Large intestine (tissue), 12 donors: Measurements from ENCODE around the gene MRGPRX3. TPM values are rescaled to one million over a fixed set of nuclear protein-coding genes. Genes with fewer than 3 reads are reported as not detected.

Experiments
- DNase-seq, 2 donors: peaks; one replicate each; pipeline versions ENCODE4 v3.0.0 to v3.0.0-alpha.2; 2013
- H3K27ac ChIP-seq: one replicate; pipeline ENCODE4 v1.5.1; 2013; ENCODE audit warnings: low read length
- H3K27me3 ChIP-seq: 2 replicates; pipeline ENCODE4 v1.6.1; 2013; ENCODE audit warnings: low read length; ENCODE audit not compliant: control insufficient read depth, insufficient read depth
- H3K36me3 ChIP-seq: 2 replicates; pipeline ENCODE4 v1.6.1; 2013; ENCODE audit warnings: low read length; ENCODE audit not compliant: control insufficient read depth, insufficient read depth
- H3K4me1 ChIP-seq: one replicate; pipeline ENCODE4 v1.6.1; 2013; ENCODE audit warnings: low read length; ENCODE audit not compliant: control insufficient read depth, insufficient read depth
- H3K4me3 ChIP-seq: one replicate; pipeline ENCODE4 v1.5.1; 2013; ENCODE audit warnings: low read length
- H3K9me3 ChIP-seq: one replicate; pipeline ENCODE4 v1.6.1; 2013; ENCODE audit warnings: mild to moderate bottlenecking, low read depth, low read length, moderate library complexity; ENCODE audit not compliant: control insufficient read depth
- WGBS: methylation state at CpG from one replicate; pipeline ENCODE4 v1.1.5; 2013; ENCODE audit warnings: low lambda C conversion rate; ENCODE audit not compliant: insufficient coverage; 5-methylcytosine and 5-hydroxymethylcytosine counted together
- long read RNA-seq, 11 donors: transcript quantifications; one replicate each; lab custom pipeline, GENCODE V29; 2026
- polyA plus RNA-seq: library from polyadenylated mRNA; unstranded; fragments of 120-200 nt; gene quantifications from one replicate; pipeline ENCODE4 v1.2.1, GENCODE V29; 2013

Gene MRGPRX3
- polyA plus RNA-seq = not detected
- long read RNA-seq, donor 1 = 0 reads
- long read RNA-seq, donor 2 = 0 reads
- long read RNA-seq, donor 3 = 0 reads
- long read RNA-seq, donor 4 = 0 reads
- long read RNA-seq, donor 5 = 0 reads
- long read RNA-seq, donor 6 = 0 reads
- long read RNA-seq, donor 7 = 0 reads
- long read RNA-seq, donor 8 = 0 reads
- long read RNA-seq, donor 9 = 0 reads
- long read RNA-seq, donor 10 = 0 reads
- long read RNA-seq, donor 11 = 0 reads

DNA sequence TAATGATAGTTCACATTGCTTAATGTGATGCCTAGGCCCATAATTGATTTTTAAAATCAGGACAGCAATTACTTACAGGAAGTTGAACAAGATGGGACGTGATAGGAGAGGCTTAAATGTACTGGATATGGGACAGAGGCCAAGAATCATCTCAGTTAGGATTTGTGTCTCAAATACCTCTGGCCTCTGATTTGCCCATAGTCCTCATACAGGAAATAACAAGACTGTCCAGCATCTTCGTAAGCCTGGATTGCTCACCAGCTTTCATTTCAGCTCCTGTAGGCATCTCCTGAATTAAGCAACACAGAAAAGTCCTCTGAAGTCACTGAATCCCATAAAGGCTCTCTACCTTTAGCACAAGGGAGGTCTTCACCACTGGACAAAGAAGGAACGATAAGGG is at the start of gene MRGPRX3:
MRGPRX3 (plus strand) TSS at position 231 of the 400 bp plus-strand sequence. CDS start 4,632 bp downstream, outside the sequence.
- Histone ChIP-seq H3K27me3 (peaks cover 4% of the 10 kb centered on the region), H3K27ac (no peak within 1 kb of the TSS), H3K4me1 (no peaks in the 10 kb centered on the region), H3K36me3 (no peaks in the 10 kb centered on the region), H3K9me3 (no peaks in the 10 kb centered on the region), H3K4me3 (no peak within 1 kb of the TSS)
- DNase-seq = no peak
- WGBS = no CpG with 5 or more reads among the region's 3 CpGs

DNA sequence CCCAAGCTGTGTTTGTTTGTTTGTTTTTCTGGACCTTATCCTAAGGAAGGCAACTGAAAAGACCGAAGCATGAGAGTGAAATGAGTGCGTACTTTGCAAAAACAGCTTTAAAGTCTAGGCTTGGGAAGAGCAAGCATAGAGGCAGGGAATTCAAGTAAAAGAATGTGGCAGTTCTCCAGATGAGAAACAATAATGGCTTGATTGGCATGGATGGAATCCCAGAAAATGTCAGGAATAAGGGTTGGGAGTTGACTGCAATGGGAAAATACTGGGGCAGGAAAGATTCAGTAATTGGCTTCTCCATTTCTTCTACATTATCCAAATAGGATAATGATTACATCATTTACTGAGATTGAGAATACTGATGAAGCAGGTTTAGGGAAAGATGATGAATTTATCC is 44.0 kb upstream of the MRGPRX3 start:
- H3K27ac ChIP-seq = no peak overlapping the region
- no peaks in the 10 kb centered on the region for H3K9me3 ChIP-seq
- no peak for DNase-seq
- no CpG with 5 or more reads among the region's 2 CpGs for WGBS
- H3K4me1 ChIP-seq = peaks cover 5% of the 10 kb centered on the region
- H3K4me3 ChIP-seq = no peak overlapping the region
- H3K27me3 ChIP-seq = no peaks in the 10 kb centered on the region
- H3K36me3 ChIP-seq = peaks cover 21% of the 10 kb centered on the region

DNA sequence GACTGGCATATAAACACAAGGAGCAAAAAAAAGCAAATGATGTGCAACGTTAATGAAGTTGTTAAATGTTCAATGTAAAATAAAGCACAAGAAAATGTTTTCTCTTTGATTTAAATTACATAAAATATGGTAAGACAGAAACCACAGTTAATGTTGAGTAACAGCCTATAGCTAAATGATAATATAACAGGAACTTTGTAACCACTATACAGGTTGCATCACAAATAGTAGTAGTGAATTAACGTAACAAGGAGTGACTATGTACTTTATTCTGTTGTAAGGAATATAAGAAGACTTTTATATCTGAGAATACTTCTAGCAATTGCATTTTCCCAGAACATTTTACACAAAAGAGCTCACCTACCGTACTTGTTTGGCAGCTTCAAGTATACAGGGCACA is 43.4 kb upstream of the MRGPRX3 start:
- H3K27ac ChIP-seq = no peak overlapping the region
- no peak overlapping the region for H3K4me3 ChIP-seq
- H3K4me1 ChIP-seq = peaks cover 9% of the 10 kb centered on the region
- peaks cover 21% of the 10 kb centered on the region for H3K36me3 ChIP-seq
- H3K27me3 ChIP-seq = no peaks in the 10 kb centered on the region
- no peaks in the 10 kb centered on the region for H3K9me3 ChIP-seq
- peak in 1 of 2 donors; percentile 35 for DNase-seq
- 92% methylated on average over 2 of the region's 3 CpGs for WGBS

DNA sequence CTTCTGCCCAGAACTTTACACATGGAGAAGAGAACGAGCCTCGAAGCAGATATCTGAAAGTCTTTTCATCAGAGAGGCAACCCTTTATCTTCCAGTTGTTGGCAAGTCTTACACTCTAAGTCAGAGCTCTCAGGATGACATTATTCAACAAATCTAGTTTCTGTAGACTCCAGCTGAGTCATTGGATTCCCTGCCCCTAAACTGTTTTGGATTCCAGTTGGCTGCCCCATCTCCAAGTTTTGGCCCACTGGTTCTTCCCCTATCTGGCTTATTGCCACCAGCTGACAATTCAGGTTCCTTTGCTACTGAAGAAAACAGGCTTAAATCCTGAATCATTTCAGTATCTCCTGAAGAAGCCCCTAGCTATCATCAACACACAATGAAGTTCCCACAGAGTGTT is 40.6 kb upstream of the MRGPRX3 start:
- no peak for DNase-seq

DNA sequence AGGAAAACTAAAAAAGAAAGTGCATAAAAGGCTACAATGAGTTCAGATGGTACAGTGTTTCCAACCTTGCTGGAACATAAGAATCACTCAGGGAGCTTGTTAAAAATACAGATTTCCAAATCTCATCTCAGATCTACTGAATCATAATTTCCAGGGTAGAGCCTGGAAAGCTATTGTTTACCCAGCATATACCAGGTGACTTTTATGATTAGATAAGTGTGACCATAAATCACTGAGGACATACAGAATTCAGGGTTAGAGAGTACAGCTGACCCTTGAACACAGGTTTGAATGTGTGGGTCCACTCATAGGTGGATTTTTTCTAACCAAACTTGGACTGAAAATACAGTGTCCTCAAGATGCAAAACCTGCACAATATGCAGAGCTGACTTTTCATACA is 38.4 kb upstream of the MRGPRX3 start:
- Histone ChIP-seq H3K27ac (peak overlapping the region; percentile 41), H3K36me3 (peaks cover 26% of the 10 kb centered on the region), H3K9me3 (no peaks in the 10 kb centered on the region), H3K27me3 (no peaks in the 10 kb centered on the region), H3K4me1 (peaks cover 14% of the 10 kb centered on the region), H3K4me3 (no peak overlapping the region)
- peak in 1 of 2 donors; percentile 59 for DNase-seq

More for the DNA sequence above, 40.6 kb upstream of the MRGPRX3 start:
- no peak overlapping the region for H3K27ac ChIP-seq
- H3K27me3 ChIP-seq = no peaks in the 10 kb centered on the region
- H3K4me3 ChIP-seq = no peak overlapping the region
- H3K36me3 ChIP-seq = peaks cover 31% of the 10 kb centered on the region
- peaks cover 14% of the 10 kb centered on the region for H3K4me1 ChIP-seq
- WGBS = no CpG with 5 or more reads among the region's 2 CpGs
- H3K9me3 ChIP-seq = no peaks in the 10 kb centered on the region

DNA sequence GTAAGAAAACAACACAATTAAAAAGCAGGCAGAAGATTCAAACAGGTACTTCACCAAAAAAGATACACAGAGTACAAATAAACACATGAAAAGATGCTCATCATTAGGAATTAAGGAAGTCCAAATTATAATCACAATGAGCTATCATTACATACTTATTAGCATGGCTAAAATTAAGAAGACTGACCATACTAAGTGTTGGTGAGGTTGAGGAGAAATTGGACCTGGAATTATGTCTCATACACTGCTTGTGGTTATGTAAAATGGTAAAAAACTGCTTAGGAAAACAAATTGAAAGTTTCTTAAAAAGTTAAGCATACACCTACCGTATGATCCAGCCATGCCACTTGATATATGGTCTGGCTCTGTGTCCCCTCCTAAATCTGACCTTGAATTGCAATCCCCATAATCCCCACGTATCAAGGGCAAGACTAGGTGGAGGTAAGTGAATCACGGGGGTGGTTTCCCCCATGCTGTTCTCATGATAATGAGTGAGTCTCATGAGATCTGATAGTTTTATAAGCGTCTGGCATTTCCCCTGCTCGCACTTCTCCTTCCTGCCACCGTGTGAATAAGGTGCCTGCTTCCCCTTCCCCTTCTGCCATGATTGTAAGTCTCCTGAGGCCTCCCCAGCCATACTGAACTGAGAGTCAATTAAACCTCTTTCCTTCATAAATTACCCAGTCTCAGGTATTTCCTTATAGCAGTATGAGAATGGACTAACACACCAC is 31.3 kb upstream of the MRGPRX3 start:
- Histone ChIP-seq H3K9me3 (no peaks in the 10 kb centered on the region), H3K4me3 (no peak overlapping the region), H3K4me1 (no peaks in the 10 kb centered on the region), H3K27me3 (no peaks in the 10 kb centered on the region), H3K27ac (no peak overlapping the region), H3K36me3 (peaks cover 12% of the 10 kb centered on the region)
- DNase-seq = no peak
- WGBS = 100% methylated on average over 1 of the region's 6 CpGs

DNA sequence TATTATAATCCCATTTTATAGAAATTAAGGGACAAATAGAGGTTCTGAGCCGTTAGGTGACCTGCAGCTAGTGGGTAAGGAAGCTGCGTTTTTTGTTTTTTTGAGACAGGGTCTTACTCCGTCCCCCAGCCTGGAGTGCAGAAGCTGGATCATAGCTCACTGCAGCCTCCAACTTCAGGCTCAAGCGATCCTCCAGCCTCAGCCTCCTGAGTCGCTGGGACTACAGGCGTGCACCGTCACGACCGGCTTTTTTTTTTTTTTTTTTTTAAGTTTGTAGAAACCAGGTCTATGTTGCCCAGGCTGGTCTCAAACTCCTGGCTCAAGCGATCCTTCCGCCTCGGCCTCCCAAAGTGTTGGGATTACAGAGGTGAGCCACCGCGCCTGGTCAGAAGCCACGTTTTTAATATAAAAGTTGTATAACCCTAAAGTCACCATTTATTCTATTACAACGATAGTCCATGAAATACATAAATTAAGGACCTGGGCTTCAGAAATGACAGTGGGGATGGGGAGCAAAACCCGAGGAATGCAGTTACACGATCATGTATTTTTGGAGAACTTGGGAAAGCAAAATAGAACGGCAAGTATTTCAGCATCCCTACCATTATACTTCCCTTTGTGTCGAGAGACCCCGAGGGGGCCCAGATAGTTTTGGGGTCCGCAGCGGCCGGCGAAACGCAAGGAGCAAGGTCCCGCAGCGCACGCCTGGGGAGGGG is 27.1 kb upstream of the MRGPRX3 start:
- Histone ChIP-seq H3K36me3 (peaks cover 10% of the 10 kb centered on the region), H3K27ac (no peak overlapping the region), H3K27me3 (peaks cover 7% of the 10 kb centered on the region), H3K4me3 (peak overlapping the region; percentile 97), H3K9me3 (no peaks in the 10 kb centered on the region), H3K4me1 (no peaks in the 10 kb centered on the region)
- DNase-seq = no peak
- no CpG with 5 or more reads among the region's 29 CpGs for WGBS

DNA sequence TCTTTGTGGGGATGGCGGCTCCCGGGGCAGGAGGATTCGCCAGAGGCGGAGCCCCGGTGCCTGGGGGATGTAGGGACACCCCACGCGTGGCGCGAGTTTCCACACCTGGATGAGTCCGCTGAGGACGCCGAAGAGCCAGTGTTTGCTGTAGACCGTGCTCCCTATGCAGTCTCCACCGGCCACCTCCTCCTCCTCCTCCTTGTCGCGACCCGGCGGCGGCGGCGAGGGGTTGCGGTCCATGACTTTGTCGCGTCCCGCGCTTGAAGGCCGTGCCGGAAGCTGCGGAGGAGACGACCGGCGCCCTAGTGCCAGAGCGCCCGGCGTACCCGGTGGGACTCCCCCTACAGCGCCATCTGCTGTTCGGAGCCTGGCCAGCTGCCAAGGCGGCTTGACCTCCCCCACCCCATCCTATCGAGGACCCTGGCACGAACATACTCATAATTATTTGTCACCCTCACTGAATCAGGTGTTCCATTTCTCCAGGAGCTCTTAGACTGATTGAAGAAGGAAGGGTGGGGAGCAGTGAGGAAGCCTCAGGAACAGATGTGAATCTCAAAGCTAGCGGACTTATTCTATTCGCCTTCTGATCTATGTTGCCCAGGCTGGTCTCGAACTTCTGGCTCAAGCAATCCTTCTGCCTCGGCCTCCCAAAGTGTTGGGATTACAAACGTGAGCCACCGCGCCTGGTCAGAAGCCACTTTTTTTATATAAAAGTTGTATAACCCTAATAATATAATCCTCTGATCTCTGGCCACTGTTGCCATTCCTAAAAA is 26.4 kb upstream of the MRGPRX3 start, which contains the start of gene SAAL1:
SAAL1 (minus strand) TSS at position 281 of the 773 bp plus-strand sequence; CDS start at position 240, 41 bp downstream.
- H3K4me3 ChIP-seq = peak within 1 kb of the TSS; percentile 97
- H3K4me1 ChIP-seq = no peaks in the 10 kb centered on the region
- no peak within 1 kb of the TSS for H3K27ac ChIP-seq
- DNase-seq = peak; percentile 74 to 85
- H3K9me3 ChIP-seq = no peaks in the 10 kb centered on the region
- H3K36me3 ChIP-seq = peaks cover 10% of the 10 kb centered on the region
- H3K27me3 ChIP-seq = peaks cover 12% of the 10 kb centered on the region
- 60% methylated on average over 2 of the region's 48 CpGs for WGBS

DNA sequence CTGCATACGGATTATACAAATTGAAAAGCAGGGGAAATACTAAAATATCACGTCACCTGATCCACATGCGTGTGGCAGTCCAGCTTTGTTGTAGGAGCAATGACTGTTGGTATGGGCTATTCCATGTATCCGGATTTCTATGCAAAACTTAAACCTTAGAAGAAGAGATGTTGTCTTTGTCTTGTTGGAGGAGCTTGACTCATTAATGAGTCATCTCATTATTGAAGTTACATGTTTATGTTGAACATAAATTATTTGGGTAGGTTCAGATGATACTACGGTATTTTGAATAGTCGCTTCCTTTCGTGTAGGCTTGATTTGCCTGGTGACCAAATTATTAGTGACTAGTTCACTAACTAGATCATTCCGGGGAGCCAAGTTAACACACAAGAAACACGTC is 25.7 kb upstream of the MRGPRX3 start:
- no peak for DNase-seq
- H3K4me1 ChIP-seq = no peaks in the 10 kb centered on the region
- peaks cover 8% of the 10 kb centered on the region for H3K36me3 ChIP-seq
- H3K27ac ChIP-seq = no peak overlapping the region
- no peaks in the 10 kb centered on the region for H3K9me3 ChIP-seq
- 97% methylated on average over 5 of the region's 9 CpGs for WGBS
- H3K4me3 ChIP-seq = no peak overlapping the region
- peaks cover 16% of the 10 kb centered on the region for H3K27me3 ChIP-seq

DNA sequence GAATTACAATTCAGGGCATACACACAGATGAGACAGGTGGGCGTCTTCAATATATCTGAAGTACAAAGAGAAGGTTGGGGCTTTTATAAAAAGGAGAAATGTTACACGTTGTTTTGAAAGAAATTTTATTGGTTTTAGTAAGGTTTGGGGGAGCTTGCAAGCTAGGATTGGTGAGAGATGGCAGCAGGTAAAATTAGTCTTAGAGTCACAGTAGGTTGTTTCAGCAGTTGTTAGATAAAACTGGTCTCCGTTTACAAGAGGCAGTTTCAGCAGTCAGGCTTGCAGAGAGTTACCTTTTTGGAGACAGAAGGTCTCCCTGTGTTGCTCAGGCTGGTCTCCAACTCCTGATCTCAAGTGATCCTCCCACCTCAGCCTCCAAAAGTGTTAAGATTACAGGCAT is 24.1 kb upstream of the MRGPRX3 start:
- H3K36me3 ChIP-seq = no peaks in the 10 kb centered on the region
- H3K4me1 ChIP-seq = no peaks in the 10 kb centered on the region
- no peaks in the 10 kb centered on the region for H3K9me3 ChIP-seq
- DNase-seq = no peak
- no peak overlapping the region for H3K27ac ChIP-seq
- H3K4me3 ChIP-seq = no peak overlapping the region
- WGBS = 56% methylated on average over 2 of the region's 3 CpGs
- peaks cover 23% of the 10 kb centered on the region for H3K27me3 ChIP-seq
